ENCODE measurements around the gene LGALSL.
"Not testable (repeated sequence)": the region's sequence is repeated elsewhere in the genome, so short reads cannot be mapped to it uniquely, and the experiment has no call there.

Gene LGALSL

GRCh38 chr2:64445970-64446369, 8.0 kb upstream of the LGALSL start:
- DNase-seq = not testable (repeated sequence)

- DNase-seq = no peak
These were observed 6.5 kb upstream of the LGALSL start for GRCh38 chr2:64447317-64448040.

GRCh38 chr2:64448041-64448426, 5.9 kb upstream of the LGALSL start:
- no peak for DNase-seq

DNA sequence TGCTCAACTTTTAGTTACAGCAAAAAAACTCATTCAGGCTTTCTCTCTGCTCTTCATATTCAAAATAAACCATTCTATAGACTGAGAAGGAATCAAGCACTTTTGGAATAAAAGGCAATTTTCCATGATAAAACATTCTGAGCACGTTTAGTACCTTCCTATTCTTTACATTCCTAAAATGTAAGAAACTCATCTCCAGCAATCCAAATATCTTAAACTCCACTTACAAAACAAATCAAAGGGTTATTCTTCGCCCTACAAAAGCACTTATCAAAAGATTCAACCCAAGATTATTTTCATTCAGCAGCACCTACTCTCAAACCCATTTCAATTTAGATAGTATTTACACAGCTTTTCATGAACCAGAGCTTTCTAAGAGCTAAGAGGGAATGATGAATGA, 2.9 kb upstream of the LGALSL start:
- DNase-seq = no peak

GRCh38 chr2:64454386-64455332, 697 bp downstream of the LGALSL start:
- DNase-seq = no peak

DNA sequence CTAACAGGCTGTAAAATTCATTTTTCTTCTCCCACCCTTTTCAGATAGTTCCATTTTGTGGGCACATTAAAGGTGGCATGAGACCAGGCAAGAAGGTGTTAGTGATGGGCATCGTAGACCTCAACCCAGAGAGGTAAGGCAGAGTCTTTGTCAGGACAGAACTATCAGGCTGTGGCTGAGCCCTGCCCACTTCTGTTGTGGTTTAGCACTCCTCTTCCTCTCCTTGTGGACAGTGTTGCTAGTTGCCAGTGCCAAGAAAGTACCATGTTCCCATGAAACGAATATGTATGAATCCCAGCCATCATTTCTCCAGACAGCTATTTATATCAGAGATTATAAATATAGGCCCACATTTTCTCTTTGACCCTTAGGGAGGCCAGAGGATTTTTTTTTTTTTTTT, 1.6 kb downstream of the LGALSL start:
- DNase-seq = no peak

DNA sequence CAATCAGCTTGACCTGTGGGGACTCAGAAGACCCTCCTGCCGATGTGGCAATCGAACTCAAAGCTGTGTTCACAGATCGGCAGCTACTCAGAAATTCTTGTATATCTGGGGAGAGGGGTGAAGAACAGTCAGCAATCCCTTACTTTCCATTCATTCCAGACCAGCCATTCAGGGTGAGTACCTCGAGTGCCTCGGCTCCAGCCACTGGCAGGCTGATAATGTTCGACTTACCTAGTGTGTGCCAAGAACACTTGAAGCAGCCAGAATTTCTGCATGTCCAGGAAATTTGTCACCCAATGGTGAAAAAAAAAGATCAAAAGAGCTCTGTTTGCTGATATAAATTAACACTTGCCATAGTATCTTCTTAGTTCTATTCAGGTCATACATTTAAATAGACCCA, 2.3 kb downstream of the LGALSL start:
- no peak for DNase-seq

DNA sequence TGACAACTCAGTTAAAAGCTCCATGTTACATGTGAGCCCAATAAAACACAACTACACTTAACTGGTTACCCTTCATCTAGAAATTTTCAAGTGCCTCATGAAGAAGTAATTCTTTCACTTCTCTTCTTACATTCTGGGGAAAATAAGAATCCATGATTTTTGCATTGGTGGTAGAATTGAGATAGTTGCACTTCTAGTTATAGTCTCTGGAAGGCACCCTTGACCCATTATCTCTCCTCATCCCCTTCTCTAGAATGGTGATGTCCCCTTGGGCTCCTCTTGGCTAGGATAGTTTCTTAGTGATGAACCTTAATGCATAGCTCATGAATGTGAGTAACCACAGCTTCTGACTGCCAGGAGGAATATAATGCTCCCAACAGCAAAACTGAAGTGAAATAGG, 3.6 kb downstream of the LGALSL start:
- DNase-seq = no peak

DNA sequence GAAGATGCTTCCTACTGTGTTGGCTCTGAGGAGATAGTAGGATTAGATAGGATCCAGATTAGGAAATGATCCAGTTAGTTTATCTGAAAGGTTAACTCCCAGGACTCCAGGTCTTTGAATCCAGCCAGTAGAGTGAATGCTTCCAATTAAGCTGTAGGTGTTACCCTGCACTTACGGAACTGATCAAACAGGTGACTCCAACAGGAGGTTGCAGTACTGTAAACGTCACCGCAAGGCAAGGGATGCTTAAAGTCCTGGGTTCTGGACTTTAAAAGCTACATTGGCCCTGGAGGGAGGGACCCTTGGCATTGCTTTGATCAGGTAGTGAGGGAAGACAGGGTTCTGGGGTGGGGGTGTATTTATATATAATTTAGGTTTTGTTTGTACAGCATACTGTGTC, 5.6 kb downstream of the LGALSL start:
- no peak for DNase-seq

- no peak for DNase-seq
These were observed 6.4 kb downstream of the LGALSL start for GRCh38 chr2:64460330-64460729.

- no peak for DNase-seq
These were observed 7.5 kb downstream of the LGALSL start for GRCh38 chr2:64461271-64462058.

DNA sequence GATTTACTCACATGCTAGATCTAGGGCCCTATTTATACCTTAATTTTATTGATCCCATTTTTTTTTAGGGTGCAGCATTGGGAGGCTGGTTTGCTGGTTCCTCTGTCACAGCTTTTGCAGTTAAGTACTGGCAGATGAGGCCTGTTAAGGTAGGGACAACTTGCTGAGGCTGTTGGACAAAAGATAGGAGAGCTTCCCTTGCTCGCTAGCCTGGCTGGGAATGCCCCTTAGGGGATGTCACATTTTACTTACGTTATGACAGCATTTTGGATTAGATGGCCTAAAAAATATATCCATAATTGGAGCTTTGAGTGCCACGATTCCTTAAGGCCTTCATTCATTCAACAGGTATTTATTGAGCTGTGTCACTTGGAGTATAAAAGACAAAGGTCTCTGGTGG, 8.2 kb downstream of the LGALSL start:
- DNase-seq = no peak

- no peak for DNase-seq
These were observed 9.2 kb downstream of the LGALSL start for GRCh38 chr2:64462940-64463700.

DNA sequence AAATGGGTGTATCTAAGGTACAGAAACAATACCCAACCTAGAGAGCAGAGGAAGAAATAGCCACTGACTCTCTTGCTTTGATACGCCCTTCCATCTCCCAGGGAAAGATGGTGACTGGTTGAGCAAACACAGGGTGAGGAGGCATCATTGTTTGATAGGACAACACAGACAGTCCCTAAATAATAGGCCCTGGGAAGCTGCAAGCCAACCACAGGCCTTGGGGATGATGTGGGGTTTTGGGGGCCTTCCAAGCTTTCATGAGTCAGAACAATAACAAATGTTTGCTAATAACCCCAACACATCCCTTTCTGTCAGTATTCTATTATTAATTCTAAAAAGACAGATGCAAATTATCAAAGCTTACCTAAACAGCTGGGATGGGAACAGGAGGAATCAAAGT, 9.8 kb downstream of the LGALSL start:
- DNase-seq = no peak

DNA sequence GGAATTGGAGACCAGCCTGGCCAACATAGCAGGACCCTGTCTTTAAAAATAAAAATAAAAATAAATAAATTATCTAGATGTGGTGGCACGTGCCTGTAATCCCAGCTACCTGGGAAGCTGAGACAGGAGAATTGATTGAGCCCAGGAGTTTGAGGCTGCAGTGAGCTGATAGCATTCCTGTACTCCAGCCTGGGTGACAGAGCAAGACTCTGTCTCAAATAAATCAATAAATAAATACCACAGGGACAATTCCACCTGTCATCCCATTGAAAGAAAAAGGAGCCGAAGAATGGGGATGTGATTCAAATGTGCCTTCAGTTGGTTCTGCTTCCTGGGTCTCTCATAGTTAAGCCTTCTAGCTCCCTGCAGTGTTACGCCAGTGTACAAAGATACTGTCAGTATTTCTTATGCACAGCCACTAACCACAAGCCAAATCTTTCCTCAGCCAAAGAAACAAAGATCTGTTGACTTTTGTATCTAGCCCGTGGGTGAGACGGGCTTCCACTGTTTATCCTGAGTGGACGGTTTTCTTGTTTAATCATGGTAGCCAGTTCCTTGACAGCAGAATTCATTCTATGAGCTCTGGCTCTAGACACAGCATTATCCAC, 12.6 kb downstream of the LGALSL start:
- no peak for DNase-seq

- DNase-seq = no peak
These were observed 13.3 kb downstream of the LGALSL start for GRCh38 chr2:64467096-64467843.

DNA sequence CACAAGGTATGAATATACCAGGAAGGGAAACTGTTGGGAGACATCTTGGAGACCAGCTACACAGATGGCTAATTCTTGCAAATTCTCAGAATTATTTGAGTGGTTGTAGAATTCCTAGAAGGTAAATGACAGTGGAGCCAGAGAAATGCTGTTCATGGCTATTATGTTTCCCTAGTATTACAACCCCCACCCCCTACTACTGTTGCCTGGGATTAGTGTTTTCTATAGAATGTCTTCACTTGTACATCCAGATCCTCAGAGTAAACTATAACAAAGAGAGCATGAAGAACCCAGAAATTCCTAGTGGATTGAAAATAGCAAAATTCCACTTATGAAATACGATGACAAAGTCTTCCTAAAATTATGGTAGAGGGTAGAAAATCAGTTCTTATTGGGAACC, 15.3 kb downstream of the LGALSL start:
- DNase-seq = no peak

GRCh38 chr2:64470071-64470470, 16.1 kb downstream of the LGALSL start:
- no peak for DNase-seq

DNA sequence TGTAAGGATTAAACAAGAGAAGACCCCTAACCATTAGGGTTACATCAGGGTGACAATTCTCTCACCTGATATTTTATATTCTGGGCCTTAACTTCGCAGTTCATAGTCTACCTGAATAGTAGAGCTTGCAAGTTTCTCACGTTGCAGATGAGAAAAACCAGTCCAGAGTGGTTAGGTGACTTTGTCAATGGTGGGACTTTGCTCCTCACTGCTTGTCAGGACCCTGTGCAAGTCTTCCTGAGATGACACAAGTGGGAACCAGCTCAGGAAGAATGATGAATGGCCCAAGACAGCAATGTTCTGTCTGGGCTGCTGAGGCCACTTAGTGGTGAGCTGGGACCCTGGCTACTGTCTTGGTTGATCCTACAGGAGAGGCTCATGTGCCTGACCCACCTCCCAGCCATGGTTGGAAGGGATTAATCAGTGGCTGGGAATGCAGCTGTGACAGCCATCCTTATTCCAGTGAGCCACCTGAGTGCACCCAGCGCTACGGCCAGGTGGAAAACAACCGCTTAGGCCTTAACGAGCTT, 16.9 kb downstream of the LGALSL start:
- DNase-seq = no peak

DNA sequence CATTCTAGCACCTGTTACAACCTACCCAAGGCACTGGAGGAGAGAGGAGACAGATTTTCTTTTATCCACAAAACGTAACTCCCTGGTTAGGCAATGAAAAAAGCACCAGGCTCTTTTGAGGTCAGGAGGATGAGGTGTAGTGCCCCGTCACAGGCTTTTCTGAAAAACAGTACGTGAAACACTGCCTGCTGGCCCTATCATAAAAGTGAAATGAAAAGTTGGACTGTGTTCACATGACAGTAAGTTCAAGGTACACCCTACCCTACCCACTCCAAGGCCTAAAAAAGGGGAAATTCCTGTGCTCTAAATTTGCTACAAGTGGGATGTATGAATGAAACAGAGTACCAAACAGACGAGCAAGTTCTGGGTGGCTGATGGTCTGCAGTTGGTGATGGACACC, 17.6 kb downstream of the LGALSL start:
- no peak for DNase-seq

DNA sequence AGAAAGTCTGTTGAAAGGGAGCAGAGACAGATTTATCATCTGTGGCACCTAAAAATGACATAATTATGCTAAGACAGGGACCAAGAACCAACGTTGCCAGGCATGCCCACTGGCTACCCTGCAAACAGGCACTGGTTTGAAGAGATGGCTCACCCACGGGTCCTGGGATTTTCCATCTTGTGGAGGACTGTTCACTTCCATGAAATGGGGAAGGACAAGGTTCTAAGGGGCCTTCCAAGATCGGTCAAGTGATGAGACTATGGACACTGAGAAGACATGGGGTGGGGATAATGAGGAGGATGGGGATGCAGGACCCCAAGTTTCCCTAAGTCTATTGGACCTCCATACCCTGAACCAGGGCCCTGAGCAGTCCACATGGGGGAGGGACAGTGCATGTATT, 18.9 kb downstream of the LGALSL start:
- no peak for DNase-seq
